Tibial nerve (tissue), 4 donors: ENCODE data around the gene CAPN13. TPM values are rescaled to one million over a fixed set of nuclear protein-coding genes. Genes with fewer than 3 reads are reported as not detected.

ENCODE experiments used
- DNase-seq, 2 donors: peaks; one replicate each; pipeline ENCODE4 v3.0.0-alpha.2; 2019; ENCODE audit warnings: low spot score in 2 of 2
- H3K27ac ChIP-seq, 4 donors: fragments of 200-600 bp; sonication (generic) in 3 of 4; one replicate each; pipeline ENCODE4 v1.5.1; 2017 to 2019; ENCODE audit warnings: mild to moderate bottlenecking in 1 of 4
- H3K27me3 ChIP-seq, 2 donors: fragments of 200-600 bp; sonication (generic) in 1 of 2; one replicate each; pipeline versions ENCODE4 v1.5.1 to v1.6.0; 2017 to 2019
- H3K36me3 ChIP-seq, 3 donors: fragments of 200-600 bp; sonication (generic); one replicate each; pipeline ENCODE4 v1.5.1; 2018 to 2019
- H3K4me1 ChIP-seq, 4 donors: fragments of 200-600 bp; sonication (generic) in 3 of 4; one replicate each; pipeline ENCODE4 v1.5.1; 2017 to 2019
- H3K4me3 ChIP-seq, 4 donors: fragments of 200-600 bp; sonication (generic) in 3 of 4; one replicate each; pipeline ENCODE4 v1.5.1; 2017 to 2019; ENCODE audit warnings: mild to moderate bottlenecking in 1 of 4, moderate library complexity in 1 of 4
- H3K9me3 ChIP-seq, 4 donors: fragments of 200-600 bp; sonication (generic) in 3 of 4; one replicate each; pipeline ENCODE4 v1.5.1; 2017 to 2019
- EP300 ChIP-seq, 2 donors: sonication (generic); formaldehyde crosslinking; IDR thresholded peaks; one replicate each; pipeline ENCODE4 v1.6.1; 2017; ENCODE audit warnings: antibody characterized with exemption in 2 of 2, mild to moderate bottlenecking in 1 of 2
- POLR2A ChIP-seq, 2 donors: fragments of 450-650 bp; IDR thresholded peaks; one replicate each; pipeline ENCODE4 v1.6.1; 2017; ENCODE audit warnings: antibody characterized with exemption in 2 of 2, mild to moderate bottlenecking in 2 of 2, moderate library complexity in 2 of 2
- WGBS, 2 donors: methylation state at CpG; one replicate each; pipeline ENCODE4 v1.1.5; 2018; 5-methylcytosine and 5-hydroxymethylcytosine counted together
- total RNA-seq, 4 donors: library from RNA; depleted of rRNA; stranded (reverse); fragments of >200 nt; gene quantifications; one replicate each; pipeline ENCODE4 v1.1.0, GENCODE V29; 2016
- TF ChIP-seq, protein P1 (sequence below), 5 experiments: fragments of 200-600 bp in 3 of 5; fragments of 450-650 bp in 2 of 5; sonication (generic) in 3 of 5; IDR thresholded peaks; one replicate each; pipeline ENCODE4 v1.5.1; 2016 to 2019; ENCODE audit warnings: antibody characterized with exemption in 5 of 5, mild to moderate bottlenecking in 3 of 5, moderate library complexity in 2 of 5

Gene CAPN13
- total RNA-seq, 4 donors from 2014 or later: not detected

DNA sequence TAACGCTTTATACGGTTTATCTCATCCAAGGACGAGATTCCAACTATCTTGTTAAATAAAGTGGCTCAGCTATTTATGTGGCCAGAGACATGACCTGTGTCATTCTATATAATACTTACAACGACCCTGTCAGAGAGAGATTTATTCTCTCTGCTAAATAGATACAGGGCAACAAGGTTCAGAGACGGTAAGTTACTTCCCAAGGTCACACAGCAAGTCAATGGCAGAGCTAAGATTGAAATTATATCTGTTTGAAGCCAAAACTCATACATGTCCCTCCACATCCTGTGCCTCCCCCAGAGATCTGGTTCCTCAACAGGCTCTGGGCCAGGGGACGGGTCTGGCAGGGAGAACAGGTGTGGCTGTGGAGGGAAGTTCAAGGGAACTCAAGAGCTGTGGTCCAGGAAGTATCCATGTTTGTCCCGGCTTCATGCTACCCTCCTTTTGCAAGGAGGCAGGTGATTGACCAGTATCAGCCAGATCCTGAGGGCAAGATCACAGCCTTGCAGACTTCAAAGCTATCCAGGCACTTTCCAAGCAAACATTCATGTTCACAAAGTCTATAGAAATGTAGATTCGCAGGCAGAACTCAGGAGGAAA lies 99.8 kb downstream of the CAPN13 start:
- H3K4me1 ChIP-seq: no peaks in the 10 kb centered on the region
- WGBS, 2 donors: 58 to 63% methylated on average over 8 of the region's 8 CpGs
- H3K9me3 ChIP-seq: peaks cover 0 to 13% (median 1%) of the 10 kb centered on the region in 4 donors
- no peak for TF ChIP-seq EP300 (IDR thresholded peaks at IDR 0.05)
- TF ChIP-seq, protein P1, sequence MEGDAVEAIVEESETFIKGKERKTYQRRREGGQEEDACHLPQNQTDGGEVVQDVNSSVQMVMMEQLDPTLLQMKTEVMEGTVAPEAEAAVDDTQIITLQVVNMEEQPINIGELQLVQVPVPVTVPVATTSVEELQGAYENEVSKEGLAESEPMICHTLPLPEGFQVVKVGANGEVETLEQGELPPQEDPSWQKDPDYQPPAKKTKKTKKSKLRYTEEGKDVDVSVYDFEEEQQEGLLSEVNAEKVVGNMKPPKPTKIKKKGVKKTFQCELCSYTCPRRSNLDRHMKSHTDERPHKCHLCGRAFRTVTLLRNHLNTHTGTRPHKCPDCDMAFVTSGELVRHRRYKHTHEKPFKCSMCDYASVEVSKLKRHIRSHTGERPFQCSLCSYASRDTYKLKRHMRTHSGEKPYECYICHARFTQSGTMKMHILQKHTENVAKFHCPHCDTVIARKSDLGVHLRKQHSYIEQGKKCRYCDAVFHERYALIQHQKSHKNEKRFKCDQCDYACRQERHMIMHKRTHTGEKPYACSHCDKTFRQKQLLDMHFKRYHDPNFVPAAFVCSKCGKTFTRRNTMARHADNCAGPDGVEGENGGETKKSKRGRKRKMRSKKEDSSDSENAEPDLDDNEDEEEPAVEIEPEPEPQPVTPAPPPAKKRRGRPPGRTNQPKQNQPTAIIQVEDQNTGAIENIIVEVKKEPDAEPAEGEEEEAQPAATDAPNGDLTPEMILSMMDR (IDR thresholded peaks at IDR 0.05): no peak
- TF ChIP-seq POLR2A (IDR thresholded peaks at IDR 0.05): no peak
- no peak overlapping the region for H3K27ac ChIP-seq
- DNase-seq: no peak
- no peak overlapping the region for H3K4me3 ChIP-seq
- H3K36me3 ChIP-seq: no peaks in the 10 kb centered on the region
- H3K27me3 ChIP-seq: no peaks in the 10 kb centered on the region

- Histone ChIP-seq H3K36me3 (no peaks in the 10 kb centered on the region), H3K4me1 (no peaks in the 10 kb centered on the region), H3K27me3 (no peaks in the 10 kb centered on the region), H3K4me3 (no peak overlapping the region), H3K27ac (peak overlapping the region in 1 of 4 donors; percentile 1), H3K9me3 (peaks cover 0 to 19% (median 4%) of the 10 kb centered on the region in 4 donors)
- 57 to 60% methylated on average over 10 to 11 of the region's 12 CpGs for WGBS, 2 donors
- no peak for TF ChIP-seq POLR2A (IDR thresholded peaks at IDR 0.05)
- TF ChIP-seq, protein P1 (IDR thresholded peaks at IDR 0.05): peak; percentile 61 to 79 (median 73)
- peak; percentile 40 to 69 for DNase-seq
These were observed 100.5 kb downstream of the CAPN13 start for GRCh38 chr2:30706534-30707303.

DNA sequence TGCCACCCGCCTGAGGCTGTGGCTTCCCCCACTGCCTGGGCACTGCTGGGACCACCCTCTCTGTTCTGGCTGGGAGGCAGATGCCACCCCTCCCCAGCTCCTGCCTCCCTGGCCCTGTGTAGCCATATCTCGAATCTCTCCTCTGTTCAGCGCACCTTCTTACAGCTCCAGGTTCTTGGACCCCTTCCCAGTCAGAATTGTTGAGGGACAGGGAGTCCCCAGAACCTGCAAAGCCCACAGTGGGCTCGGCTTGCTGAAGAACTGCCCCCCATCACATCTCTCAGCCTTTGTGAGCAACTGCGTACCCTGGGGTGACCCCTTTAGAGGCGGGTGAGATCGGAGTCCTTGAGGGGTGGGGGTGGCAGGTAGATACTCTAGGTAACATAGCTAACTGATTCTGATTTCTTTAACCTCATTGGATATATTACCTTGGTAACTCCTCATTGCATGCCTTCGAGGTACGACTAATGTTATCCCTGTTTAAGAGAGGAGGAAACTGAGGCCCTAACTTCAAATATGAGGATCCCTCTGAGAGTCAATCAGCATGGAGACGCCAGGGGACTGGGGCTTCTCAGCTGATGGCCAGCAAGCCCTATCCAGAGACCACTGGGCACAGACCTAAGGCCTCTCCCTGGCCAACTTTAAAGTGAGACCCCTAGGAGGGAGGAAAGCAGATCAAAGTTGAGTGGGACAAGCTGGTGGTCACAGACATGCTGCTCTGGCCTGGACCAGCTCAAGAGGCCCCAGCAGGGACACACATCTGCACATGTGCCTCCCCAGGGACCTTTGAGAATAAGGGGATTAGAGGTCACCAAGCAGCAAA lies 101.3 kb downstream of the CAPN13 start:
- Histone ChIP-seq H3K4me3 (no peak overlapping the region), H3K27me3 (no peaks in the 10 kb centered on the region), H3K36me3 (no peaks in the 10 kb centered on the region), H3K9me3 (peaks cover 0 to 26% (median 7%) of the 10 kb centered on the region in 4 donors), H3K27ac (no peak overlapping the region), H3K4me1 (no peaks in the 10 kb centered on the region)
- TF ChIP-seq POLR2A (IDR thresholded peaks at IDR 0.05) (no peak), EP300 (IDR thresholded peaks at IDR 0.05) (no peak)
- TF ChIP-seq, protein P1 (IDR thresholded peaks at IDR 0.05): no peak
- WGBS, 2 donors: 94 to 95% methylated on average over 10 of the region's 10 CpGs
- no peak for DNase-seq

DNA sequence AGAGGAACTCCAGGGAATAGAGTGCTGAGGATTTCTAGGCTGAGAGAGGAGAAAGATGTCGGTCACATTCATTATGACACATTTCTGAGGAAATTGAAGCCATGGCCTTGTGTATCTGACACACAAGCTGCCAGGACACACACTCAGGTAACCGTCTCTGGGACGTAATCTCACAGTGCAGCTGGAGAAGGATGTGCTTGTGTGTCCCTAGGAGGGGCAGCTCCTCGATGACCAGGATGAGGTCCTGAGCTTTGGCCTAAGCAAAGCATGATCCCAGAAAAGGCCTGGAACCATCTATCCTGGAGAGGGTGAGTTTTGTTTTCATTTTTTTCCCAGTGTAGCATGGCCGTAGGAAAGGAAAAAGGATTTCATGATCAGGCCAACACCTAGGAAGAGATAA lies 102.2 kb downstream of the CAPN13 start:
- TF ChIP-seq, protein P1 (IDR thresholded peaks at IDR 0.05): no peak
- TF ChIP-seq EP300 (IDR thresholded peaks at IDR 0.05) (no peak), POLR2A (IDR thresholded peaks at IDR 0.05) (no peak)
- Histone ChIP-seq H3K27ac (no peak overlapping the region), H3K9me3 (peaks cover 0 to 29% (median 7%) of the 10 kb centered on the region in 4 donors)

More for the DNA sequence above, 102.2 kb downstream of the CAPN13 start:
- DNase-seq: no peak
- Histone ChIP-seq H3K4me3 (no peak overlapping the region), H3K36me3 (no peaks in the 10 kb centered on the region), H3K4me1 (no peaks in the 10 kb centered on the region), H3K27me3 (no peaks in the 10 kb centered on the region)
- 66 to 80% methylated on average over 5 of the region's 5 CpGs for WGBS, 2 donors
